ENCODE measurements around the gene MGLL. TPM values are rescaled to one million over a fixed set of nuclear protein-coding genes. Genes with fewer than 3 reads are reported as not detected.

The MGLL gene
- total and polyA plus RNA-seq, 10 donors: 11.0 to 134 (median 80.7) TPM

DNA sequence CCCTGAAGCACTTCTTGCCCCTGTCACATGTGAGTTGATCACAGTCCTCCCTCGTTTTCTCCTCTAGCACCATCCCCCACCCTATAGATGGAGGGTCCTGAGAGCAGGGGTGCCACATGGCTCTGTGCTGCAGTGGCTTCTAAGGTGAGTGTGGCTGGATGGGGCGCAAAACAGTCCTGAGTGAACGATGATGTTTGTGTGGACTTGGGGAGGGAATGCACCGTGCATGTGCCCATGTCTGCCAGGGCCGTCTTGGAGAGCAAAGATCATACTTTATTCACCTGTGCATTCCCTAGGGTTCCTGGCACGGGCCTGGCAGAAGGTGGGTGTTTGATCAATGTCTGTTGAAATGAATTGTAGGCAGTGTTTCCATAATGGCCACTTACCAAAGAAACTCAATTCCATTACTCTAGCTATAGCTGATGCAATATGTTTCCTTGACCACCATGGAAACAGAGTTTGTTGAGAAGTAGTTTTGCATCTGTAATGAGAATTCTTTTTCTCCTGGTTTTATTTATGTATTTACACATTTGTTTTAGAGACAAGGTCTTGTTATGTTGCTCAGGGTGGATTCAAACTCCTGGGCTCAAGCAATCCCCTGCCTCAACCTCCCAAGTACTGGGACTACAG lies 91.5 kb downstream of the MGLL start:
- no peak for TF ChIP-seq POLR2AphosphoS5 (IDR thresholded peaks at IDR 0.05)
- TF ChIP-seq, protein P1, sequence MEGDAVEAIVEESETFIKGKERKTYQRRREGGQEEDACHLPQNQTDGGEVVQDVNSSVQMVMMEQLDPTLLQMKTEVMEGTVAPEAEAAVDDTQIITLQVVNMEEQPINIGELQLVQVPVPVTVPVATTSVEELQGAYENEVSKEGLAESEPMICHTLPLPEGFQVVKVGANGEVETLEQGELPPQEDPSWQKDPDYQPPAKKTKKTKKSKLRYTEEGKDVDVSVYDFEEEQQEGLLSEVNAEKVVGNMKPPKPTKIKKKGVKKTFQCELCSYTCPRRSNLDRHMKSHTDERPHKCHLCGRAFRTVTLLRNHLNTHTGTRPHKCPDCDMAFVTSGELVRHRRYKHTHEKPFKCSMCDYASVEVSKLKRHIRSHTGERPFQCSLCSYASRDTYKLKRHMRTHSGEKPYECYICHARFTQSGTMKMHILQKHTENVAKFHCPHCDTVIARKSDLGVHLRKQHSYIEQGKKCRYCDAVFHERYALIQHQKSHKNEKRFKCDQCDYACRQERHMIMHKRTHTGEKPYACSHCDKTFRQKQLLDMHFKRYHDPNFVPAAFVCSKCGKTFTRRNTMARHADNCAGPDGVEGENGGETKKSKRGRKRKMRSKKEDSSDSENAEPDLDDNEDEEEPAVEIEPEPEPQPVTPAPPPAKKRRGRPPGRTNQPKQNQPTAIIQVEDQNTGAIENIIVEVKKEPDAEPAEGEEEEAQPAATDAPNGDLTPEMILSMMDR (IDR thresholded peaks at IDR 0.05 in 8 of 11, conservative IDR thresholded peaks at IDR 0.05 in 3 of 11): no peak
- TF ChIP-seq POLR2A (IDR thresholded peaks at IDR 0.05): no peak
- H3K36me3 ChIP-seq: no peaks in the 10 kb centered on the region
- peak; percentile 51 for DNase-seq
- H3K9me3 ChIP-seq: no peaks in the 10 kb centered on the region
- intact Hi-C loops (cut with DNase I; ENCODE audit: low total_unique reads): no loop called here
- H3K27ac ChIP-seq: peak overlapping the region in 2 of 8 donors; percentile 50 to 67
- WGBS, 5 donors: 84 to 94% (median 89%) methylated on average over 6 of the region's 6 CpGs
- H3K27me3 ChIP-seq (replicated peaks in 1 of 7): no peaks in the 10 kb centered on the region
- no peak overlapping the region for H3K4me3 ChIP-seq
- H3K4me1 ChIP-seq: peaks cover 10 to 75% (median 39%) of the 10 kb centered on the region in 6 donors

DNA sequence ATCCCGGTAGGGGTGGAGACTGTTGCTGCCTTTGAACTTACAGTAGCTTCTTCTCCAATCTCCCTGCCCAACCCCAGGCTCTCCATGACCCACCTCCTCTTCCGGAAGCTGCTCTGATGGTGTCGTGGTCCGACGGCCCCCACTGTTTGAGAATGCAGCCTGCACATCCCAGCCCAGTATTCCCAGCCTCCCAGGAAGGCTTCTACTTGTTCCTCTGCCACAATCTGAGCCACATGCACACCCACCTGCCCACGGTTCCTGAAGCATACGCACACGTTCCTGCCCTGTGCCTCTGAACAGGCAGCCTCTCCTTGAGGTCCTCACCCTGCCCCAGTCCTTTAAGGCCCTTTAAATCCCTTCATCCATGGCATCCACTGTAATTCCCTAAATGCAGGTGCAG lies 92.1 kb downstream of the MGLL start:
- intact Hi-C loops (cut with DNase I; ENCODE audit: low total_unique reads): no loop called here
- 83 to 92% (median 87%) methylated on average over 8 of the region's 8 CpGs for WGBS, 5 donors
- peak; percentile 56 for DNase-seq

DNA sequence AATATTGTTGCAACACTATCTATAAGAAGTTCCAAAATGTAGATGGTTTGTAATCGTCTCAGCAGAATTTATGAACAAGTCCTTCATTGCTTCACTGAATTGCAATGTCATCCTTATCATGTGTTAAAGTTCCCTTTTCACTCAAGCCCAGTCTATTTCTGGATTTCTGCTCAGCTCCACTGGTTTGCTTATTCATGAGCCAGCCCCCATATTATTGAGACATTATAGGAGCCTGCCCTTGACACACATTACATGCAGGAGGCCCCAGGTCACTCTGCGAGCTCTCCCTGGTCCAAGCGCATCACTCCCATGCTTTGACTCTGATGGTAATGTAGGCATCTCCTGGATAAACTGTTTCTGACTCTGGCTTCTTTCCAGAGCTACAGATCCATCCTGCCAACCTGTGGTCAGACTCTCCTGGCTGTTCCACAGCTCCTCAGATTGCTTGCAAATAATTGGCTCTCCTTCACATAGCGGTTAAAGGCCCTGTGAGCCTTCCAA lies 92.7 kb downstream of the MGLL start:
- WGBS, 5 donors: 50 to 73% (median 62%) methylated on average over 4 of the region's 4 CpGs
- DNase-seq: peak; percentile 63
- peak overlapping the region in 5 of 8 donors; percentile 20 to 67 (median 56) for H3K27ac ChIP-seq
- intact Hi-C loops (cut with DNase I; ENCODE audit: low total_unique reads): no loop called here
- no peaks in the 10 kb centered on the region for H3K36me3 ChIP-seq
- peaks cover 3 to 64% (median 27%) of the 10 kb centered on the region in 6 donors for H3K4me1 ChIP-seq
- no peak overlapping the region for H3K4me3 ChIP-seq
- no peaks in the 10 kb centered on the region for H3K27me3 ChIP-seq (replicated peaks in 1 of 7)
- TF ChIP-seq POLR2AphosphoS5 (IDR thresholded peaks at IDR 0.05): no peak
- no peak for TF ChIP-seq POLR2A (IDR thresholded peaks at IDR 0.05)
- TF ChIP-seq, protein P1 (IDR thresholded peaks at IDR 0.05 in 8 of 11, conservative IDR thresholded peaks at IDR 0.05 in 3 of 11): no peak
- H3K9me3 ChIP-seq: no peaks in the 10 kb centered on the region

More for the DNA sequence above, 92.1 kb downstream of the MGLL start:
- peaks cover 3 to 69% (median 33%) of the 10 kb centered on the region in 6 donors for H3K4me1 ChIP-seq
- H3K27me3 ChIP-seq (replicated peaks in 1 of 7): no peaks in the 10 kb centered on the region
- H3K4me3 ChIP-seq: no peak overlapping the region
- H3K36me3 ChIP-seq: no peaks in the 10 kb centered on the region
- TF ChIP-seq POLR2A (IDR thresholded peaks at IDR 0.05) (no peak), POLR2AphosphoS5 (IDR thresholded peaks at IDR 0.05) (no peak)
- TF ChIP-seq, protein P1 (IDR thresholded peaks at IDR 0.05 in 8 of 11, conservative IDR thresholded peaks at IDR 0.05 in 3 of 11): no peak
- no peaks in the 10 kb centered on the region for H3K9me3 ChIP-seq
- H3K27ac ChIP-seq: peak overlapping the region in 5 of 8 donors; percentile 20 to 67 (median 56)

DNA sequence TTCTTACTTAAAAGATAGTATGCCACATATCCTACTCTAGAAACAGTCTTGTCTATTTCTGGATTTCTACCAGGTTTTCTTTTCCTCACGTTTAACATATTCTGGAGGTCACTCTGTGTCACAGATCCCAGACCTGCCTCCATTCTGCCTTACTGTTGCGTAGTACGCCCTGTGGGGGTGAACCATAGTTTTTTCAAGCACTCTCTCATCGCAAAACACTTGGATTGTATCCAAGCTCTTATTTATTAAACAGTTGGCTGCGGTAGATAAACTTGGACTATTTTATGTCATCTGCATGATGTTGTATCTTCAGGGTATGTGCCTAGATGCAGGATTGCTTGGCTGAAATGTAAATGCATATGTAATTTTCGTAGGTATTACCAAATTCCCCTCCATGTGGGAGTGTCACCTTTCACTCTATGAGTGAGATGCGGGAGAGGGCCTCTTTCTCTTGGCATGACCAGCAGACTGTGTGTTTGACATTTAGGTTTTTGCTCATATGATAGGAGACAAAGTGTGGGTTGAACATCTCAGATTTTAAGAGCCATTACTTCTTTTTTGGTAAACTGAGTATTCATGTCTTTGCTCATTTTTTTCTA lies 93.8 kb downstream of the MGLL start:
- intact Hi-C loops (cut with DNase I; ENCODE audit: low total_unique reads): no loop called here
- H3K27ac ChIP-seq: peak overlapping the region in 2 of 8 donors; percentile 56 to 67
- H3K9me3 ChIP-seq: no peaks in the 10 kb centered on the region
- DNase-seq: no peak
- peaks cover 0 to 53% (median 16%) of the 10 kb centered on the region in 6 donors for H3K4me1 ChIP-seq
- H3K27me3 ChIP-seq (replicated peaks in 1 of 7): no peaks in the 10 kb centered on the region
- H3K36me3 ChIP-seq: no peaks in the 10 kb centered on the region
- 60 to 86% (median 79%) methylated on average over 7 of the region's 7 CpGs for whole genome bisulfite sequencing, 5 donors
- no peak overlapping the region for H3K4me3 ChIP-seq
- TF ChIP-seq POLR2AphosphoS5 (IDR thresholded peaks at IDR 0.05) (no peak), POLR2A (IDR thresholded peaks at IDR 0.05) (no peak)
- TF ChIP-seq, protein P1 (IDR thresholded peaks at IDR 0.05 in 8 of 11, conservative IDR thresholded peaks at IDR 0.05 in 3 of 11): no peak
